HG03565 (cell line): ENCODE results near the gene CTSZ.
"Not testable (repeated sequence)": the region's sequence is repeated elsewhere in the genome, so short reads cannot be mapped to it uniquely, and the experiment has no call there.

Experiments
- ATAC-seq: cut with Tn5 transposase; IDR thresholded peaks from one replicate; pipeline ENCODE4 v1.9.1; 2021; ENCODE audit warnings: mild to moderate bottlenecking, moderate library complexity; ENCODE audit not compliant: unreplicated experiment

The CTSZ gene

DNA sequence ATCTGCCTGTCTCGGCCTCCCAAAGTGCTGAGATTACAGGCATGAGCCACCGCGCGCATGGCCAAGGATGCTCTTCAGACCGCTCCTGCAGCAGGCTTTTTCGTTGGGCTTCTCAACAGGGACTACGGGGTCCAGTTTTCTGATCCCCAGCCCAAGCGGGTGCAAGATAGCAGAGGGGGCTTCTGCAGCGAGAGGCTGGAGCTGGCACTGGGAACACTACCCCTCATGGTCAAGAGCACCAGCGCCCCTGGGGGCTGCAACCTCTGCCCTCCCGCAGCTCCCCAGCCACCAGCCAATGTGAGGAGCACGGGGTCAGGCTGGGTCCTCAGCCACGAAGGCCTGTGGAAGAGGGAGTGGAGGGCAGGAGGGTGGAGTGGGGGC is 6.0 kb downstream of the CTSZ start:
- no peak for ATAC-seq

DNA sequence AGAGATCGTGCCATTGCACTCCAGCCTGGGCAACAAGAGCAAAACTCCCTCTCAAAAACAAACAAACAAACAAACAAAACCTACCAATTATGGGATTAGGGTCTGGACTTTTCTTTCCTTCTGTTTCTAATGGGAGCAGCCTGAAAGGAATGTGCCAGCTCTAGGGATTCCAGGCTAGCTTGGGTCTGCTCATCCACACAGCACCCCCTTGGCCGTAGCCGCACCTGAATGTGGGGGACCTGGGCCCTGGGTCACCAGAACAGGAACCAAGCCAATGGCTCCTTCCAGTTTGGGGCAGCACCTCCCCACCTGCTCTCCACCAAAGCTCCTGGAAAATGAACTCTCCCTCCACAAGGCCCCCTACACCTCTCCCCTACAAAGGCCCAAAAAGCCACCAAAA is 6.7 kb downstream of the CTSZ start:
- ATAC-seq, result no peak

DNA sequence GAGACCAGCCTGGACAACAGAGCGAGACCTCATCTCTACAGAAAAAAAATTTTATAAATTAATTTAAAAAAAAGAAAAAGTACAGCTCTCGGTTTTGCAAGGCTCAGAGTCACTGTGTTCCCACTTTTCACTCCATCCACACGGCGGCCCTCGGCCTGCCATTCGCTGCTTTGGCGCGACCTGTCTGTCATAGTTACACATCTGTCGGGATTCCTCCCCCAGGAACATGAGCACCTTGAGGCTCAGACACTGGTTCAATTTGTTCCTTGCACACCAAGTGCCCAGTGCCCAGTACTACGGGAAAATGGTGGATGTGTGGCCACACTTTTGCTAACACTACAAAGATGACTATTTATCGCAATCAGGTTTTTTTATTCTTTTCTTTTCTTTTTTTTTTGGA is 8.4 kb downstream of the CTSZ start:
- no peak for ATAC-seq

DNA sequence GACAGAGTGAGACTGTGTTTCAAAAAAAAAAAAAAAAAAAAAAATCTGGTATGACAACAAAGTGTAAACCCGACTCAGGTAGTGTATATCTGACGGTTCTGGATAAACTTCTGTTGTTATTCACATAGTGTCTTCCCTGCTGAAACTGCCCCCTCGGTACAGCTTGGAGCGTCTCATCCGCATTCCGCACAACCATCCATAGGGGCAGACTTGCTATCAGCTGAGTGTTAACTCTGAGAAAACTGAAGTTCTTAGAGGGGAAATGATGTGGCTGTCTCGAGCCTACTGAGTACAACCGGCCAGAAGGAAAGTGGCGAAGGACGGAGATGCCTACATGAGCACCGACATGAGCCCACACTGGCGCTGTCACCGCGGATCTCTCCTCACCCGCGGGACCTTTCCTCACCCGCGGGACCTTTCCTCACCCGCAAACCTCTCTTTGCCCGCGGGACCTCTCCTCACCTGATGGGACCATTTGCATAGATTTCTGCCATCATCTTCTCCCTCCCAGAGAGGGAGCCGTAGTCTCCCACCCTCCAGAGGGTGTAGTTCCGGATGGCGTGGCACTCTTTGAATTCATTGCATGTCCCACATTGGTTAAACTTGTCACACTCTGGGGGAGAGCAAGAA is 9.8 kb downstream of the CTSZ start:
- no peak for ATAC-seq

DNA sequence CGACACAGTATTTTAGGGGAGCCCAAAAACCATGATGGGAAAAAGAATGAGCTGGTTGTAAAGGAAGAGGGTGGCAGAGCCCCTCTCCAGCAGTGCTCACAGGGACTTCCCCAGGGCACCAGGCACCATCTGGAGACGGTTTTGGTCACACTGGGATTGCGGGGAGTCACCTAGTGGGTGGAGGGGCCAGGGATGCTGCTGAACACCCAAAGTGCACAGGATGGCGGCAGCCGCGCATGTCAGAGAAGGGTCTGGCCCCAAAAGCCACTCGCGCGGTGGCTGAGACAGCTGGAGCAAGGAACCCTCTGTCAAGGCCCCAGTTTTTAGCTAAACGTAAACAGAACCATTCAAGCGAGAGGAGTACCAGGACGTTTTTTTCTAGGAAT is 10.8 kb downstream of the CTSZ start:
- ATAC-seq, result no peak

DNA sequence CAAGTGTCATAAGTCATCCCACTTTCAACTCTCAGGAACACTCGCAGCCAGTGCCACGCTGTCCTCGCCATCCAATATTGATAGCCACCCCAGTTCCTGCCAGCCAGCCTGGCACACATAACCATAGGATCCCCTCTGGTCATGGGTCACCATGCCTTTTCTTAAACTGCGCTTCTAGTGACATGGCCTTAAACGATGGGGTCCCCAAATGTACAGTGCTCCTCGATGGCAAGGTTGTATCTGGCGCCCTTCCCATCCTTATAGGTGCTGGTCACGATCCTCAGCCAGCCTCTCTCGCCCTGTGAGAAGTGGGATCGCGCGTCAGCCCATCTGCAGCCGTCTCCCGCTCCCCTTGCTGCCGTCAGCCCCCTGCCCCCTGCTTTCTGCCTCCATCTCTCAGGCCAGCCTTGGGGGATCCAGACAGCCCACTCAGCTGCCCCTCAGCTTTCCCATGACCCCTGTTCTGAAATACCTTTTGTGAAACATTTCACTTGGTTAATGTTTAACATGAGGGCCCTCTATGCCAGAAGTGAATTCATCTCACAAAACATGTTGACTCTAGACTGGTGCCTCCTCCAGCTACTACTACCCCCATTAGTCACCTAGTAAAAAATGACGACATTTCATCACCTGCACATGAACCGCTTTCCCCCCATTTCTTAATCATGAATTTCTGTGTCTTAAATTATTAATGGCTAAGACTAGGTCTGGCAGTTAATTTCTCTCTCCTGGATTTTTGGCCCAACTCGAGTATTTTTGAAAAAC is 11.4 kb downstream of the CTSZ start:
- ATAC-seq, result no peak

DNA sequence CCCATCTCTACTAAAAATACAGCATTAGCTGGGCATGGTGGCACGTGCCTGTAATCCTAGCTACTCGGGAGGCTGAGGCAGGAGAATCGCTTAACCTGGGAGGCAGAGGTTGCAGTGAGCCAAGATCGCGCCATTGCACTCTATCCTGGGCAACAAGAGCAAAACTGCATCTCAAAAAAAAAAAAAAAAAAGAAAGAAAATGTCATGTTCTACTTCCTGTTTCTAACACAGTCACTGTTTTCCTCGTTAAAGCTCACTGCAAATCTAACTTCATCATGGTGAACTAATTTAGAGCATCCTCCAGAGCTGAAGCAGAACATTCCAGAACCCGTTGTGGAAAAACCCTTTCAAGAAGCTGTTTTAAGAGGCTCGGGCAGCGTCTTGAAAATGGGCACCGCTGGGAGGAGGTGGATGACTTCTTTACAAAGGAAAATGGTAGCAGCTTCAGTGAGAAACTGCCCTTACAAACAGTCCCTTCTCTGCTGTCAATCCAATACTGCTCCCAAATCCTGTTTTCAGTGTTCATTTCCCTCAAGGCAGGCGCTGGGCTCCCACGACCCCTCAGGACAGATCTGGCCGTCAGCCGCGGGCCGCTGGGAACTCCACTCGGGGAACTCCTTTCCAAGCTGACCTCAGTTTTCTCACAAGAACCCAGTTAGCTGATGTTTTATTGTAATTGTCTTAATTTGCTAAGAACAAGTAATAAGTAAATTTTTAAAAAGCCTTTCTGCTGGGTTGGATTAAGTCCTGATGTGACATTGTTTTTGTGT is 12.5 kb downstream of the CTSZ start:
- no peak for ATAC-seq

DNA sequence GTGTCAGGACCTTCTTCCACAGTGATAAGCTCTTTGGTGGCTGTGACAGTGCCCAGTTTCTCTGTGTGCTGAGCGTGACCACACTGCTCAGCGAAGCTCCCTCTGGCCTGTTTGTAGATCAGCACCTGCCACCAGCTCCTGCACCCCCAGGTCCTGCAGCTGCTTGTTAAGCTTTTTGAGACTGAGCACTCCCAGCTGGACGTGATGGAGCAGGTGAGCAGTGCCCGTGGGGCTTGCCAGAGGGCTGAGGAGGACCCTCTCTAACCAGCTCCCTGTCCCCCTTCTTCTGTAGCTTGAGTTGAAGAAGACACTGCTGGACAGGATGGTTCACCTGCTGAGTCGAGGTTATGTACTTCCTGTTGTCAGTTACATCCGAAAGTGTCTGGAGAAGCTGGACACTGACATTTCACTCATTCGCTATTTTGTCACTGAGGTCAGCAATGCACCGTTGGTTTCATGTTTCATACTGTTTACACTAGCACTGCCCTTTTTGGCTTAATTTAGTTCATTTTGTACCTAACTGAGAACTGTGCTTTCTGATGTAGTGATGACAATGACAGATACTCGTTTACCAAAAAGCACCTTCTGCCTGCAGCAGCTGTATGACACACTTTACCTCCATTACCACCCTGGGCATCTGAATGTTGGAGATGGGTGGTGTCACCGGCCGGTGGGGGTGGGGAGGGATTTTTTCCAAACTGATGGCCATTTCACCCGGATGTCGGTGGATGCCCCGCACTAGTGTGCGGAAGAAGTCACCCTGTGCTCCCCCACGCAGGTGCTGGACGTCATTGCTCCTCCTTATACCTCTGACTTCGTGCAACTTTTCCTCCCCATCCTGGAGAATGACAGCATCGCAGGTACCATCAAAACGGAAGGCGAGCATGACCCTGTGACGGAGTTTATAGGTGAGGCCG is 13.5 kb downstream of the CTSZ start:
- no peak for ATAC-seq

DNA sequence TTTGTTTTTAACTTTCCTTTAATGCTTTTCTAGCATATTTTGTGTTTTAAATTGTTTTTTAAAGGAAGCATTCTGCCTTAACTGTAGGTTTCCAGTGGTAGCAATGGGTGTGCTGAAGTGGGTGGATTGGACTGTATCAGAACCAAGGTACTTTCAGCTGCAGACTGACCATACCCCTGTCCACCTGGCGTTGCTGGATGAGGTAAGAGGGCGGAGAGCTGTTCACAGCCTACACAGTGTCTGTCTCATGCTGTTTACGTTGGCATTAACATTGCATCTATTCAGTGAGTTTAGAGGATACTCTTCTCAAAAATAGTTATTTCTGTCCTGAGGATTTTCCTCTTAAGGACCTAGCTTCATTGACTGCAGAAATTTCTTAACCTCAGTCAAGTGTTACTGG is 14.1 kb downstream of the CTSZ start:
- ATAC-seq, result no peak

DNA sequence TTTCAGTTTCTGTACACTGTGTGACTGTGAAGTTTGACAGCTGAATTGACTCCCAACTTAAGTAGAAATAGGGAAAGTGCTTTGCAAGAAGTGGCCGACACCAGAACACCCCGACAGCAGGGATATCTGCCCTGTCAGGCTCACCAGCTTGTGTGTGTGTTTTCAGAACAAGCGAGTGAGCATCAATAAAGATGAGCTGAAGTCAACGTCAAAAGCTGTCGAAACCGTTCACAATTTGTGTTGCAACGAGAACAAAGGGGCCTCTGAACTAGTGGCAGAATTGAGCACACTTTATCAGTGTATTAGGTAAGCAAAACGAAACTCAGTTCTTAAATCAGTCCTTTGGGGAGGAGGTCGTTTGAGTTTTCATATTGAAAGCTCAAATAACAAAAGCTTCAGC is 15.3 kb downstream of the CTSZ start:
- no peak for ATAC-seq

DNA sequence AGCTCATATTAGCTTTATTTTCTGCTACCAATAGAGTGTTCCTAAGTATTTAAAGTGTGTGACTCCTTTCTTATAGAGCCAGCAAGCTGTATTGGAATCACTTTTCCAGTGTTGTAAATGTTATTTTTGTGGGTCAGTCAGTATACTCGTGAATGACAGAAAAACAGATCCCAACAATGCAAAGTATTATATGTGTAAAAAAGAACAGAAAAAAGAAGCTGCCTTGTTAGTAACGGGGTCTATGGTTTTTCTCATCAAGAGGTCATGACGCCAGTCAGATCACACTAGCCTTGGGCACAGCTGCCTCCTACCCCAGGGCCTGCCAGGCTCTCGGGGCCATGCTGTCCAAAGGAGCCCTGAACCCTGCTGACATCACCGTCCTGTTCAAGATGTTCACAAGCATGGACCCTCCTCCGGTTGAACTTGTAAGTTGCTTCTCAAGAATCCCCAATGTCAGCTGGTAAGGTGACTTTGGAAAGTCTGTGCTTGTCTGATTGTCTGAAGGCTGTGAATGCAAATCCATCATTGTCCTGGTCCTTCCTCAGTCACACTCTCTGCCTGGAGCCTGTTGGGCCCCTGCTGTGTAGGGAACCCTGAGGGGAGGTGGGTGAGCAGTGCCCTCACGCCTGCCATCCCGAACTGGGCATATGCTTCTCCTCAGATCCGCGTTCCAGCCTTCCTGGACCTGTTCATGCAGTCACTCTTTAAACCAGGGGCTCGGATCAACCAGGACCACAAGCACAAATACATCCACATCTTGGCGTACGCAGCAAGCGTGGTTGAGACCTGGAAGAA is 16.2 kb downstream of the CTSZ start:
- no peak for ATAC-seq

DNA sequence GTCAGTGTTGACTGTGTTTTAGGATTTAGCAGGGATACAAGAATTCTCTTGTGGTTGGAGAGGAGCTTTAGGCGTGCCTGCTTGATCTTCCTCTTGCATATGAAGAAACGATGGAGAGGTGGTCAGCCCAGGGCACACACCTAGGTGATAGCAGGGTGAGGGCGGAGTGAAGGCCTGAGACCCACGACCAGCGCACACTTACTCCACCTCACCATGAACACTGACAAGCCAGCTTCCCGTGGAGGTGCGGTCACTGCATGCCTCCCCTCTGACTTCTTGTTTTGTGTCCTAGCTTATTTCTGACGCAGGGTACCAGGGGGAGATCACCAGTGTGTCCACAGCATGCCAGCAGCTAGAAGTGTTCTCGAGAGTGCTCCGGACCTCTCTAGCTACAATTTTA is 17.9 kb downstream of the CTSZ start:
- no peak for ATAC-seq

DNA sequence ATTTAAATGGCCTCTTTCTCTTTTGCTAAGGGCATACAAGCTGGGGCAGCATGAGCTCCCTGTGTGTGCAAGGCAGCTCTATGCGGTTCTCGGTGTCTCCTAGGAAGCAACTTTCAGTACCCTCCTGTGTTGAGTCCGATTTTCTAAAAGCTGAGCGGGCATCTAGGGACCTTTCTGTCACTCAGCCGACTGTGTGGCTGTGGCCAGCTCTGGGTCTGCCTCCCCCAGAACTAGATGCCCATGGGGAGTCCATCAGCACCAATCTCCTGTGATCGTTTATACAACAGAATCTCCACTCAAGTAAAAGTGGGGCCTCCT is 18.5 kb downstream of the CTSZ start:
- no peak for ATAC-seq

DNA sequence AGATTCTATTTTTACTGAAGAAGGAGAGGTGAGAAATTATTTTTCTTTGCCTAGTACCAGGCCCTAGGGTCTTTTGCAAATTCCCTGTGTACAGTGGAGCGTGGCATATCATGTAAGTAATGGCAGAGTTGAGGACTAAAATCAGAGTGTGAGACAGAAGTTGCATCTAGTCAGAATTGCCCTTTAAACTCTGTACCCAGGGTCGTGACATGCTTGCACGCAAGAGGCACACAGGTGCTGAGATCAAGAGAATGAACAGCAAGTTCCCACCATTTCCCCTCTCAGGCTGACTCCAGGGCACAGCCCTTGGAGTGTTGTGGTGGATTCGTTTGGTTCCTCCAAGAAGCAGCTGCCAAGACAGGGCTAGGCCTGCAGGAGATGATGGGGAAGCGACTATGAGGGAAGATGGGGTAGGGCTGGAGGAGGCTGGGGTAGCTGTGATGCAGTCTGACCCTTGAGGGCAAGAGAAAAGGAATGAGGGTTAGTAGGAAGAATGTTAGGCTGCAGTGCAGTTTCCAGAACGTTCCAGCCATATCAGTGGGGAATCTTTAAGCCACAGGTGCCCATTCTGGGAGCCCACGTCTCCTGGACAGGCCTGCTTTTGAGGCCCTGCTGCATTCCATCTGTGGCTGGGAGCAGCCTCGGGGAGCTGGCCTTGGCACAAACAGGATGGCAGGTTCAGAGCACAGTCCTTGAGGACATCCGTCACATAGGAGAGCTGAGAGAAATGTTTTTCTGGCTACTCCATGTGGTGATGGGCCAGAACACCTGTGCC is 19.1 kb downstream of the CTSZ start:
- no peak for ATAC-seq

DNA sequence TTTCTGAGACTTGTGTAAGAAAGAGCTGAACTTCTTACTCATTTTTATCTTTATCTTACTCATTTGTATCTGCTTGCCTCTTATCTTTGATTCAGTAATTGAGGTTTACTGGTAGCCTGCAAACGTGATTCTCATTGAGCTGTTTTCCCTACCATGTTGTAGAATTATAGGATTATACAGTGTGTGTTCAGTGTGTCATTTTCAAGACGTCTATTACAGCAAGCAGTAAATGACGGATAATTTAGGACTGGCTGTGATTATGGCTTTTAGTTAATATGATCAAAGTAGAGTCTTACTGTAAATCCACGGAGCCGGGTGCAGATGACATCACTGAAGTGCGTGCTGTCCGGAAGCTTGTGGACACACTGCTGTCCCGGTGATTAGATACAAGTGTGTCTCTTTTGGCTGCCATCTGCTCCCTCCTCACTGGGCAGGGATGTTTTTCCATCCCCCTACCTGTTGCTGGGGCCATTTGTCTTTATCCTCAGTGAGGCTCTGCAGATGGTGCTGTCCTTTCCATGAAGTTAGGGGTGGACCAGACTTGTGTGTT is 20.0 kb downstream of the CTSZ start:
- no peak for ATAC-seq

DNA sequence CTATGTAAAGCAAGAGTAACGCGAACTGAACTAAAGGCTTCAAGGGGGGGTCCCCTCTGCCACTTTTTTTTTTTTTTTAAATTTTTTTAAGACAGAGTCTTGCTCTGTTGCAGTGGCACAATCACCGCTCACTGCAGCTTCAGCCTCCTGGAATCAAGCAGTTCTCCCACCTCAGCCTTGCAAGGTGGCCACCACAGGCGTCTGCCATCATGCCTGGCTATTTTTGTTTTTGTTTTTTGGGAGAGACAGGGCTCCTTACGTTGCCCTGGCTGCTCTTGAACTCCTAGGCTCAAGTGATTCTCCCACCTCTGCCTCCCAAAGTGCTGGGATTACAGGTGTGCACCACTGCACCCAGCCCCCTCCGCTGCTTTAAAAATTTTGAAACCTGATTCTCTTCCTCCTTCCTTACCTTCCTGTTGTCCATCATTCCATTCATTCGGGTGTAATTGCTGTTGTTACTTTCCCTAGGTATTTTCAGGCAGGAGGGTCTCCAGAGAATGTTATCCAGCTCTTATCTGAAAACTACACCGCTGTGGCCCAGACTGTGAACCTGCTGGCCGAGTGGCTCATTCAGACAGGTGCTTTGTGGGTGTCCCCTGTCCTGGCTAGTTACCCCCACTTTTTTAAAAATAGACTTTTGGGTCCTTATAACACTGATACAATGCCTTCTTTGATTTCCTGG is 20.6 kb downstream of the CTSZ start:
- no peak for ATAC-seq

DNA sequence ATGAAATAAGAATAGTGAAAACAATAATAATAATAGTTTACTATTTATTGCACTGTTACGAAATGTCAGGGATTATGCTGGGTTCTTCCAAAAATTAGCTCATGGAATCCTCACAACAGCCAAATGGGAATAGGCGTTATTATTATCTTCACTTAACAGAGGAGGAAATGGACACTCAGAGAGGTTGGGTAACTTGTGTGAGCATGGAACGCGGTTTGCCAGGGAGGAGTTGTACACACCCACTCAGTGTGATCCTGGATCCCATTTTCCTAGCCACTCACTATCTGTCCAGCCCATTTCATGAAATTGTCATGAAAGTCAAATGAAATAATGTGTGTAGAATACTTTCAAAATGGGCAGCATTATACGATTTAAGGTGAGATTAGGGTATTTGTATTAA is 21.4 kb downstream of the CTSZ start:
- no peak for ATAC-seq

DNA sequence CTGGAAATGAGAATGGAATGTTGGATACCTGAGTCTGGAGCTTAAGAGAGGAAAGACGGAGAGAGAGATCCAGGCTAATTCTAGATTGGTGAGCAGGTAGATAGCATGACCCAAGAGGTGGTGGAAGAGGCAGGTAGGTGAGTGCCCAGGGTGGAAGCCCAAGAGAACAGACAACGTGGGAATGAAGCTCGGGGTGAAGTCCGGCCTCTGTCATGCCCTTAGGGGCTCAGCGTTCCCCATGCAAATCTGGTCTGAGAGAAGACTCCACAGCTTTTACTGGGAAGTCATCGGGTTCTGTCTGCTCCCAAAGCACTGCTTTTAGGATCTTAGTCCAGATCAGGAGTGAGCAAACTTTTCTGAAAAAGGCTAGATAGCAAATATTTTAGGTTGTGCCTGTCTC is 22.4 kb downstream of the CTSZ start:
- no peak for ATAC-seq

DNA sequence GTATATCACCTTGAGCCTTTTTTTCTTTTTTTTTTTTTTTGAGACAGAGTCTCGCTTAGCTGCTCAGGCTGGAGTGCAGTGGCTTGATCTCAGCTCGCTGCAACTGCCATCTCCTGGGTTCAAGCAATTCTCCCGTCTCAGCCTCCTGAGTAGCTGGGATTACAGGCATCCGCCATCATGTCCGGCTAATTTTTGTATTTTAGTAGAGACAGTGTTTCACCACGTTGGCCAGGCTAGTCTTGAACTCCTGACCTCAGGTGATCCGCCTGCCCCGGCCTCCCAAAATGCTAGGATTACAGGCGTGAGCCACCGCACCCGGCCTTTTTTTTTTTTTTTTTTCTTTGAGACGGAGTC is 24.0 kb downstream of the CTSZ start:
- ATAC-seq, result not testable (repeated sequence)
